ENCODE measurements around the gene MCM5. TPM values are rescaled to one million over a fixed set of nuclear protein-coding genes. Genes with fewer than 3 reads are reported as not detected.
"Not testable (repeated sequence)": the region's sequence is repeated elsewhere in the genome, so short reads cannot be mapped to it uniquely, and the experiment has no call there.

MCM5 gene
- total RNA-seq, 4 donors from 2014 or later = 11.6 to 26.6 (median 13.3) TPM

DNA sequence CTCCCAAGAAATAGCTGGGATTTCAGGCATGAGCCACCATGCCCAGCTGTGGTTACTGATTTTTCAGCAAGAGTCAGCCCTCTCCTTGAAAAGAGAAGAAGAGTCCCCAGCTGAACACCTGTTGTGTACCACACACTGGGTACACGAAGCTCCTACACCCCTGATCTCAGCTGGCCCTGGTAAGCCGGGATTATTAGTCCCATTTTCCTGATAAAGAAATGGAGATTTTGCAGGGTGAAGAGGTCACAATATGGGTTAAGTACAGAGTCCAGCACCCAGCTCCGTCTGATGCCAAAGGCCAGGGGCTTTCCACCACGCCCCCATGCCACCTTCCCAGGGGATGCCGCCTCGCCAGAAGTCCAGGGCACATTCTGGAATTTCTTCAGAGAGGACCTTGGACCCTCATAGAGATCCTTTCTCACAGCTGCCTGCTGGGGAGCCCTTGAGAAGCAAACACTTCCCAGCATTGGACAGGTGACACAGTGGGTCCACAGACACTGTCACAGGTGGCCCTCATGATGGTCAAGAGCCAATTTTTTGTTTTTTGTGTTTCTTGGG is 38.9 kb upstream of the MCM5 start:
- intact Hi-C loops (cut with DNase I; ENCODE audit: low total_unique reads) = loop anchor here (10.0 kb wide), 1 partner anchor 986 kb away; no protein-coding TSS in a partner anchor
- DNase-seq = no peak
- H3K27me3 ChIP-seq = peaks cover 9% of the 10 kb centered on the region
- no peaks in the 10 kb centered on the region for H3K36me3 ChIP-seq
- no peak overlapping the region for H3K27ac ChIP-seq
- no peaks in the 10 kb centered on the region for H3K4me1 ChIP-seq
- no peaks in the 10 kb centered on the region for H3K9me3 ChIP-seq
- no peak overlapping the region for H3K4me3 ChIP-seq
- TF ChIP-seq, protein P1, sequence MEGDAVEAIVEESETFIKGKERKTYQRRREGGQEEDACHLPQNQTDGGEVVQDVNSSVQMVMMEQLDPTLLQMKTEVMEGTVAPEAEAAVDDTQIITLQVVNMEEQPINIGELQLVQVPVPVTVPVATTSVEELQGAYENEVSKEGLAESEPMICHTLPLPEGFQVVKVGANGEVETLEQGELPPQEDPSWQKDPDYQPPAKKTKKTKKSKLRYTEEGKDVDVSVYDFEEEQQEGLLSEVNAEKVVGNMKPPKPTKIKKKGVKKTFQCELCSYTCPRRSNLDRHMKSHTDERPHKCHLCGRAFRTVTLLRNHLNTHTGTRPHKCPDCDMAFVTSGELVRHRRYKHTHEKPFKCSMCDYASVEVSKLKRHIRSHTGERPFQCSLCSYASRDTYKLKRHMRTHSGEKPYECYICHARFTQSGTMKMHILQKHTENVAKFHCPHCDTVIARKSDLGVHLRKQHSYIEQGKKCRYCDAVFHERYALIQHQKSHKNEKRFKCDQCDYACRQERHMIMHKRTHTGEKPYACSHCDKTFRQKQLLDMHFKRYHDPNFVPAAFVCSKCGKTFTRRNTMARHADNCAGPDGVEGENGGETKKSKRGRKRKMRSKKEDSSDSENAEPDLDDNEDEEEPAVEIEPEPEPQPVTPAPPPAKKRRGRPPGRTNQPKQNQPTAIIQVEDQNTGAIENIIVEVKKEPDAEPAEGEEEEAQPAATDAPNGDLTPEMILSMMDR (IDR thresholded peaks at IDR 0.05) = no peak
- TF ChIP-seq EP300 (IDR thresholded peaks at IDR 0.05; ENCODE audit: low read depth) (no peak), POLR2A (IDR thresholded peaks at IDR 0.05) (no peak), POLR2AphosphoS5 (IDR thresholded peaks at IDR 0.05) (no peak)
- WGBS, 2 donors (ENCODE audit: low coverage in 1 of 2) = 45 to 50% methylated on average over 2 to 6 of the region's 6 CpGs
- in situ Hi-C loops (cut with MboI; ENCODE audit: low pct_ligation_motif_present in 1 of 4, low pct_unique_long_range_greater_than_20kb in 1 of 4, low sequenced_read_pairs in 3 of 4) = no loop called here

DNA sequence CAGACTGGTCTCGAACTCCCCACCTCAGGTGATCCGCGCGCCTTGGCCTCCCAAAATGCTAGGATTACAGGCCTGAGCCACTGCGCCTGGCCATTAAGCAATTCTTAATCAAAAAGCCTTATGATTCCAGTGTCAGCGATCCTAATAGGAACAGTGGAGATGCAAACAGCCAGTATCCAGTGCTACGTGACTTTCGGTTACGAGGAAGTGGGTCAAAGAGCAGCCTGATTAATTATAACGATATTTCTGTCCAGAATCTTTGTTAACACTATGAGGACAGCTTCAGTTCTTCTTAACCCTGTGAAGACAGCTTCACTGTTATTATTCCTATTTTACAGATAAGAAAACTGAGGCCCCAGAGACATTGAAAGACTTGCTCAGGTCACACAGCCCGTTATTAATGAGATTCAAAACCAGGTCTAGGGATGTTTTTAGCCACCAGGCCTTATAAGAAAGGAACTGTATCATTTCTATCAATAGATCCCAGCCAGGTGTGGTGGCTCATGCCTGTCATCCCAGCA is 36.3 kb upstream of the MCM5 start:
- no peaks in the 10 kb centered on the region for H3K36me3 ChIP-seq
- no peak for TF ChIP-seq POLR2AphosphoS5 (IDR thresholded peaks at IDR 0.05)
- no peak for TF ChIP-seq EP300 (IDR thresholded peaks at IDR 0.05; ENCODE audit: low read depth)
- TF ChIP-seq POLR2A (IDR thresholded peaks at IDR 0.05) = no peak
- TF ChIP-seq, protein P1 (IDR thresholded peaks at IDR 0.05) = no peak
- WGBS, 2 donors (ENCODE audit: low coverage in 1 of 2) = 92 to 94% methylated on average over 6 to 11 of the region's 11 CpGs
- peak overlapping the region in 1 of 4 donors; percentile 5 for H3K27ac ChIP-seq
- no peak for DNase-seq
- no peaks in the 10 kb centered on the region for H3K9me3 ChIP-seq
- in situ Hi-C loops (cut with MboI; ENCODE audit: low pct_ligation_motif_present in 1 of 4, low pct_unique_long_range_greater_than_20kb in 1 of 4, low sequenced_read_pairs in 3 of 4) (no loop called here), intact Hi-C loops (cut with DNase I; ENCODE audit: low total_unique reads) (loop anchor here (10.0 kb wide), 1 partner anchor 989 kb away; no protein-coding TSS in a partner anchor)
- H3K4me3 ChIP-seq = no peak overlapping the region
- H3K27me3 ChIP-seq = peaks cover 9% of the 10 kb centered on the region
- H3K4me1 ChIP-seq = peaks cover 4 to 20% (median 14%) of the 10 kb centered on the region in 4 donors

DNA sequence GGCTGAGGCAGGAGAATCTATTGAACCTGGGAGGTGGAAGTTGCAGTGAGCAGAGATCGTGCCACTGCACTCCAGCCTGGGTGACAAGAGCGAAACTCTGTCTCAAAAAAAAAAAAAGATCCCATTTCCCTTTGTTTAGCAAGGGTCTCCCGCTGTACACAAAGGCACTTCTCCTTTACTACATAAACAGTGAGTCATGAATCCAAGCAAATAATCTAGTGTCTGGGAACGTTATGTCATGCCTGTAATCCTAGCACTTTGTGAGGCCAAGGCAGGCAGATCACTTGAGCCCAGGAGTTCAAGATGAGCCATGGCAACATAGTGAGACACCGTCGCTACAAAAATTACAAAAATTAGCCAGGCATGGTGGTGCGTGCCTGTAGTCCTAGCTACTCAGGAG is 35.7 kb upstream of the MCM5 start:
- intact Hi-C loops (cut with DNase I; ENCODE audit: low total_unique reads) = loop anchor here (10.0 kb wide), 1 partner anchor 989 kb away; no protein-coding TSS in a partner anchor
- H3K27me3 ChIP-seq; H3K4me3 ChIP-seq; DNase-seq; in situ Hi-C loops (cut with MboI; ENCODE audit: low pct_ligation_motif_present in 1 of 4, low pct_unique_long_range_greater_than_20kb in 1 of 4, low sequenced_read_pairs in 3 of 4); H3K9me3 ChIP-seq; H3K36me3 ChIP-seq: not testable (repeated sequence)
- Histone ChIP-seq H3K4me1 (peaks cover 4 to 20% (median 15%) of the 10 kb centered on the region in 4 donors), H3K27ac (peak overlapping the region in 1 of 4 donors; percentile 5)
- WGBS, 2 donors (ENCODE audit: low coverage in 1 of 2) = 65 to 77% methylated on average over 5 to 7 of the region's 7 CpGs

DNA sequence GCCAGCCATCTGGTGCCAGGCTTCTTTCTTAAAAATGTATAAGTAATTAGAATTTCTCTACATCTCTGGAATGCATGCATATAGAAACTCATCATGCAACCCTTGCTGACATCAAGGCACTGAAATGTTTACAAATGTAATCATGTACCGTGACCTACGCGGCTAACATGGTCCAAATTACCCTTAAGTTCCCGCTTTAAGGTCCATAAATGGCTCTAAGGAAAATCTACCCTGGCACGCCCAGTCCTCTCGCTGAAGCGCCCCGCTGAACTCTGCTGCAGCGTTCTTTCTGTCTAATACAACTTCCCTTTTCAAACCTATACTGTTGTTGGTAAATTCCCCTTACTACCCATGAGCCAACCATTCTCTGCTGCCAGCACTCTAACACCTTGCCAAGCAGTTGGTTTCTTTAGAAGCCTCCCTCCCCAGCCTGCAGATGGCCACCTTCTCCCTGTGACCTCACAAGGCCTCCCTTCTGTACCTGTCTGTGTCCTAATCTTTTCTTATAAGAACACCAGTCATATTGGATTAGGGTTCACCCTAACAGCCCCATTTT is 32.5 kb upstream of the MCM5 start:
- Histone ChIP-seq H3K36me3 (no peaks in the 10 kb centered on the region), H3K9me3 (no peaks in the 10 kb centered on the region), H3K4me3 (no peak overlapping the region), H3K4me1 (peaks cover 8 to 30% (median 20%) of the 10 kb centered on the region in 4 donors), H3K27me3 (no peaks in the 10 kb centered on the region), H3K27ac (peak overlapping the region; percentile 30 to 59 (median 46))
- DNase-seq = peak; percentile 55
- in situ Hi-C loops (cut with MboI; ENCODE audit: low pct_ligation_motif_present in 1 of 4, low pct_unique_long_range_greater_than_20kb in 1 of 4, low sequenced_read_pairs in 3 of 4) = no loop called here
- TF ChIP-seq POLR2A (IDR thresholded peaks at IDR 0.05) (no peak), POLR2AphosphoS5 (IDR thresholded peaks at IDR 0.05) (no peak), EP300 (IDR thresholded peaks at IDR 0.05; ENCODE audit: low read depth) (no peak)
- TF ChIP-seq, protein P1 (IDR thresholded peaks at IDR 0.05) = no peak
- 22 to 41% methylated on average over 9 of the region's 9 CpGs for WGBS, 2 donors (ENCODE audit: low coverage in 1 of 2)
- intact Hi-C loops (cut with DNase I; ENCODE audit: low total_unique reads) = loop anchor here (10.0 kb wide), 1 partner anchor 993 kb away; no protein-coding TSS in a partner anchor

All from transverse colon (tissue), 4 donors.